ENCODE results near the gene KRTAP4-6. TPM values are rescaled to one million over a fixed set of nuclear protein-coding genes. Genes with fewer than 3 reads are reported as not detected.
"Not testable (repeated sequence)": the region's sequence is repeated elsewhere in the genome, so short reads cannot be mapped to it uniquely, and the experiment has no call there.

Gene KRTAP4-6
- total RNA-seq, 3 donors from 2014 or later: not detected

DNA sequence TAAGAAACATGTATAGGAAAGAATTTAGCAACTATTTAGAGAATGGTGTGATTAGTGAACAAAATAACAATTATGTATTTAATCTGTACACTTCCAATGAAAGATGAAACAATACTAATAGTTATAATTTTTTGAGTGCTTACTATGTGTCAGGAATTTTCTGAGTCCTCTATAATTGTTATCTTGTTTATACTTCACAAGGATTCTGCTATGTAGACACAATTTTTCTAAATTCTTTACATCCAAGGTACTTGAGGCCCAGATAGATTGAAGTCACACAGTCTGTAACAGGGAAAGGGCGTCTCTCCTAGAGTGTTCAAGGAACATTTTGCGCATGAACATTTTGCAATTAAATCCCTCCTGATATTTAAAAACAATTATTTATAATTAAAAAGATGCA lies 15.3 kb downstream of the KRTAP4-6 start:
- Mint-ChIP-seq H3K4me3 (no peak overlapping the region), H3K27me3 (ENCODE audit: low read depth) (no peaks in the 10 kb centered on the region), H3K36me3 (ENCODE audit: insufficient read depth) (no peaks in the 10 kb centered on the region), H3K4me1 (ENCODE audit: low read depth) (peaks cover 56% of the 10 kb centered on the region), H3K9me3 (peaks cover 10% of the 10 kb centered on the region)
- DNase-seq (no peak), ATAC-seq (no peak)

DNA sequence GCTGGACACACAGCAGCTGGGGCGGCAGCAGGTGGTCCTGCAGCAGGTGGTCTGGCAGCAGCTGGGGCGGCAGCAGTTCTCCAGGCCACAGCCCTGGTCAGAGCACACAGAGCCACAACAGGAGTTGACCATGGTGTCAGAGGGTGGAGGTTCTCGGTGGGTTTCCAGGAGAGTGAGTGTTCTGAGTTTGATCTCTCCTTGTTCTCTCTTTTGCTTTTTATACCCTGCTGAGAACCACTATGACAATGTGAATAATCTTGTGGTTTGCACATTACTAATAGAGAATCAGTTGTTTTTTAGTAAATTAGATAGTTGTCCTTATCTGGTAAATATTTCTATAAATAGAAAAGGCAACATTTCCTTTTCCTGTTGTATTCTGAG lies 16.4 kb downstream of the KRTAP4-6 start, which contains the start of gene KRTAP4-12:
TSS of gene KRTAP4-12 (minus strand) at position 192 of the 381 bp plus-strand sequence. CDS start at position 132, 60 bp downstream.
- not testable (repeated sequence) for H3K27me3 Mint-ChIP-seq (ENCODE audit: low read depth); H3K9me3 Mint-ChIP-seq; ATAC-seq; H3K36me3 Mint-ChIP-seq (ENCODE audit: insufficient read depth); DNase-seq
- Mint-ChIP-seq H3K4me3 (peak within 1 kb of the TSS; percentile 5), H3K4me1 (ENCODE audit: low read depth) (peaks cover 59% of the 10 kb centered on the region)

- not testable (repeated sequence) for H3K27me3 Mint-ChIP-seq (ENCODE audit: low read depth); H3K9me3 Mint-ChIP-seq; ATAC-seq; H3K36me3 Mint-ChIP-seq (ENCODE audit: insufficient read depth); DNase-seq
- Mint-ChIP-seq H3K4me3 (peak overlapping the region; percentile 5), H3K4me1 (ENCODE audit: low read depth) (peaks cover 58% of the 10 kb centered on the region)
Measured at GRCh38 chr17:41123292-41123990, 16.9 kb downstream of the KRTAP4-6 start.

GRCh38 chr17:41121742-41122141 lies 18.6 kb downstream of the KRTAP4-6 start:
- peaks cover 58% of the 10 kb centered on the region for H3K4me1 Mint-ChIP-seq (ENCODE audit: low read depth)

GRCh38 chr17:41119696-41120690 lies 20.4 kb downstream of the KRTAP4-6 start:
- H3K9me3 Mint-ChIP-seq; DNase-seq; ATAC-seq; H3K27me3 Mint-ChIP-seq (ENCODE audit: low read depth); H3K36me3 Mint-ChIP-seq (ENCODE audit: insufficient read depth): not testable (repeated sequence)
- peak overlapping the region; percentile 40 for H3K4me3 Mint-ChIP-seq
- H3K4me1 Mint-ChIP-seq (ENCODE audit: low read depth): peaks cover 43% of the 10 kb centered on the region

More at GRCh38 chr17:41121742-41122141, 18.6 kb downstream of the KRTAP4-6 start:
- ATAC-seq: no peak
- Mint-ChIP-seq H3K27me3 (ENCODE audit: low read depth) (peaks cover 3% of the 10 kb centered on the region), H3K9me3 (peaks cover 3% of the 10 kb centered on the region), H3K4me3 (no peak overlapping the region), H3K36me3 (ENCODE audit: insufficient read depth) (no peaks in the 10 kb centered on the region)
- no peak for DNase-seq

DNA sequence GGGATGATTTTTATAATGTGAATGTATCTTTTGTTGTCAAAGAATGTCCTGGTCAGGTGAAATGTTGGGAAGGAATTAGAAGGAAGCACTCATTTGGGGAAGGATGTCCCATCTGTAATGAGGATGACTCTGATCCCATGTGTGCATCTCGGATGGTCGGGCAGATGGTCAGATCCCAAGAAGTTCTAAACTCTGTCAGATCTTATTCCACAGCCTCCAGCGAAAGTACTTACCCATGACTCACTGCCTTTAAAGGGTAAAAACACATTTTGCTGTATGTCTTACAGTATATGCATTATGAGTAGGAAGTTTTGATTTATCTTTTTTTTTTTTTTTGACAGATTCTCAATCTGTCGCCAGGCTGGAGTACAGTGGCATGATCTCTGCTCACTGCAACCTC lies 21.6 kb downstream of the KRTAP4-6 start:
- Mint-ChIP-seq H3K4me1 (ENCODE audit: low read depth) (peaks cover 32% of the 10 kb centered on the region), H3K36me3 (ENCODE audit: insufficient read depth) (no peaks in the 10 kb centered on the region), H3K9me3 (peaks cover 3% of the 10 kb centered on the region), H3K4me3 (no peak overlapping the region), H3K27me3 (ENCODE audit: low read depth) (peaks cover 3% of the 10 kb centered on the region)
- no peak for ATAC-seq
- DNase-seq: no peak

DNA sequence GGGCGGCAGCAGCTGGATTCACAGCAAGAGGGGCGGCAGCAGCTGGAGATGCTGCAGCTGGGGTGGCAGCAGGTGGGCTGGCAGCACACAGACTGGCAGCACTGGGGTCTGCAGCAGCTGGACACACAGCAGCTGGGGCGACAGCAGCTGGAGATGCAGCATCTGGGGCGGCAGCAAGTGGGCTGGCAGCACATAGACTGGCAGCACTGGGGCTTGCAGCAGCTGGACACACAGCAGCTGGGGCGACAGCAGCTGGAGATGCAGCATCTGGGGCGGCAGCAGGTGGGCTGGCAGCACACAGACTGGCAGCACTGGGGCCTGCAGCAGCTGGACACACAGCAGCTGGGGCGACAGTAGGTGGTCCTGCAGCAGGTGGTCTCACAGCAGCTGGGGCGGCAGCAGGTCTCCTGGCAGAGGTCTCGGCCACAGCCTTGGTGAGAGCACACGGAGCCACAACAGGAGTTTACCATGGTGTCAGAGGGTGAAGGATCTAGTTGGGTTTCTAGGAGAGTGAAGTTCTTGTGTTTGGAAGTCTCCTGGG lies 22.4 kb downstream of the KRTAP4-6 start, which contains the start of gene KRTAP4-11:
TSS of gene KRTAP4-11 (minus strand) at position 528 of the 541 bp plus-strand sequence. CDS start at position 470, 58 bp downstream.
- H3K36me3 Mint-ChIP-seq (ENCODE audit: insufficient read depth); H3K9me3 Mint-ChIP-seq; H3K27me3 Mint-ChIP-seq (ENCODE audit: low read depth); H3K4me3 Mint-ChIP-seq; ATAC-seq; DNase-seq: not testable (repeated sequence)
- H3K4me1 Mint-ChIP-seq (ENCODE audit: low read depth): peaks cover 26% of the 10 kb centered on the region

- Mint-ChIP-seq H3K36me3 (ENCODE audit: insufficient read depth) (peaks cover 1% of the 10 kb centered on the region), H3K4me3 (no peak overlapping the region), H3K27me3 (ENCODE audit: low read depth) (peaks cover 3% of the 10 kb centered on the region), H3K4me1 (ENCODE audit: low read depth) (peaks cover 21% of the 10 kb centered on the region), H3K9me3 (peaks cover under 1% of the 10 kb centered on the region)
- ATAC-seq (no peak), DNase-seq (no peak)
Measured at GRCh38 chr17:41116297-41116696, 24.0 kb downstream of the KRTAP4-6 start.

- Mint-ChIP-seq H3K27me3 (ENCODE audit: low read depth) (peaks cover 6% of the 10 kb centered on the region), H3K4me3 (no peak overlapping the region), H3K36me3 (ENCODE audit: insufficient read depth) (peaks cover 1% of the 10 kb centered on the region), H3K4me1 (ENCODE audit: low read depth) (peaks cover 7% of the 10 kb centered on the region), H3K9me3 (peaks cover 5% of the 10 kb centered on the region)
- ATAC-seq (no peak), DNase-seq (no peak)
Measured at GRCh38 chr17:41111151-41111885, 29.0 kb downstream of the KRTAP4-6 start.

DNA sequence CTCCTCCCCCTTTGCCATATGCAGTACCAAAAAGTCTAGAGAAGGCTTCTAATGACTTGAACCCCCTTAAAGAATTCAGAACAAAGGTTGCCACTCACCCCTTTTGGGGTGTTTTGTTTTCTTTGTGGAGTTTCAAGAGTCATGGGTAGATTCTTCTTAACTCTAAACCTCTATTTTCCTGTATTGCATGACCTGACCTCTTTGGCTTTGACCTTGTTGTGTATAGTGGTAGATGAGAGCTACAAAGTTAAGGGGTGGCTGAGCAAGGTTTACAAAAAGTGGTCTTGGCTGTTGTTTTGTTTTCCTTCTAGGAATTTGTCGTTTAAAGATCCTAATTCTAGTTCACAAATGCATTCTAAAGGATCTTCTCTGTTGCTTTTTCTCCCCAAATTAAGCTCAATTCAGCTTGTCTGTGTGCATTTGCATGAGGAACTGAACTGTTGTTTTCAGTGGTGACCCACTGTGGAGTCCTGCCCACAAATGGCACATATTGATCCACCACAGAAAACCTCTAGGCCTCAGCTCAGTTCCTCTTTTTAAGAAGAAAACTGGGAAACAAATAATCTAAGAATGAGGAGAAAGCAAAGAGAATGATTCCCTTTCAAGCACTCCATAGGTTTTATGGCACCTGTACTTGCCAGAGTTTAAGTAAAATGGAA lies 31.5 kb downstream of the KRTAP4-6 start:
- not testable (repeated sequence) for H3K4me3 Mint-ChIP-seq; H3K36me3 Mint-ChIP-seq (ENCODE audit: insufficient read depth); H3K4me1 Mint-ChIP-seq (ENCODE audit: low read depth); H3K9me3 Mint-ChIP-seq; ATAC-seq; DNase-seq
- H3K27me3 Mint-ChIP-seq (ENCODE audit: low read depth): peaks cover 12% of the 10 kb centered on the region

- peaks cover 5% of the 10 kb centered on the region for H3K9me3 Mint-ChIP-seq
- DNase-seq (no peak), ATAC-seq (no peak)
- peaks cover 7% of the 10 kb centered on the region for H3K4me1 Mint-ChIP-seq (ENCODE audit: low read depth)
- H3K36me3 Mint-ChIP-seq (ENCODE audit: insufficient read depth): no peaks in the 10 kb centered on the region
- no peak overlapping the region for H3K4me3 Mint-ChIP-seq
- peaks cover 12% of the 10 kb centered on the region for H3K27me3 Mint-ChIP-seq (ENCODE audit: low read depth)
Measured at GRCh38 chr17:41107941-41108450, 32.3 kb downstream of the KRTAP4-6 start.

DNA sequence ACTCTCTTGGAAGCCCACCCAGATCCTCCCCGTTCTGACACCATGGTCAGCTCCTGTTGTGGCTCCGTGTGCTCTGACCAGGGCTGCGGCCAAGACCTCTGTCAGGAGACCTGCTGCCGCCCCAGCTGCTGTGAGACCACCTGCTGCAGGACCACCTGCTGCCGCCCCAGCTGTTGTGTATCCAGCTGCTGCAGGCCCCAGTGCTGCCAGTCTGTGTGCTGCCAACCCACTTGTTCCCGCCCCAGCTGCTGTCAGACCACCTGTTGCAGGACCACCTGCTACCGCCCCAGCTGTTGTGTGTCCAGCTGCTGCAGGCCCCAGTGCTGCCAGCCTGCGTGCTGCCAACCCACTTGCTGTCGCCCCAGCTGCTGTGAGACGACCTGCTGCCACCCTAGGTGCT lies 35.0 kb downstream of the KRTAP4-6 start, which contains the start of gene KRTAP4-9:
TSS of gene KRTAP4-9 (plus strand) at position 43 of the 400 bp plus-strand sequence. CDS start at position 43, 0 bp downstream.
- peaks cover 12% of the 10 kb centered on the region for H3K27me3 Mint-ChIP-seq (ENCODE audit: low read depth)
- ATAC-seq; H3K36me3 Mint-ChIP-seq (ENCODE audit: insufficient read depth); H3K4me1 Mint-ChIP-seq (ENCODE audit: low read depth); H3K4me3 Mint-ChIP-seq; DNase-seq; H3K9me3 Mint-ChIP-seq: not testable (repeated sequence)
